ENCODE results near the gene ZNF248. TPM values are rescaled to one million over a fixed set of nuclear protein-coding genes. Genes with fewer than 3 reads are reported as not detected.

ZNF248 gene
- 3.7 and 6.8 TPM in 2 replicates for total RNA-seq

DNA sequence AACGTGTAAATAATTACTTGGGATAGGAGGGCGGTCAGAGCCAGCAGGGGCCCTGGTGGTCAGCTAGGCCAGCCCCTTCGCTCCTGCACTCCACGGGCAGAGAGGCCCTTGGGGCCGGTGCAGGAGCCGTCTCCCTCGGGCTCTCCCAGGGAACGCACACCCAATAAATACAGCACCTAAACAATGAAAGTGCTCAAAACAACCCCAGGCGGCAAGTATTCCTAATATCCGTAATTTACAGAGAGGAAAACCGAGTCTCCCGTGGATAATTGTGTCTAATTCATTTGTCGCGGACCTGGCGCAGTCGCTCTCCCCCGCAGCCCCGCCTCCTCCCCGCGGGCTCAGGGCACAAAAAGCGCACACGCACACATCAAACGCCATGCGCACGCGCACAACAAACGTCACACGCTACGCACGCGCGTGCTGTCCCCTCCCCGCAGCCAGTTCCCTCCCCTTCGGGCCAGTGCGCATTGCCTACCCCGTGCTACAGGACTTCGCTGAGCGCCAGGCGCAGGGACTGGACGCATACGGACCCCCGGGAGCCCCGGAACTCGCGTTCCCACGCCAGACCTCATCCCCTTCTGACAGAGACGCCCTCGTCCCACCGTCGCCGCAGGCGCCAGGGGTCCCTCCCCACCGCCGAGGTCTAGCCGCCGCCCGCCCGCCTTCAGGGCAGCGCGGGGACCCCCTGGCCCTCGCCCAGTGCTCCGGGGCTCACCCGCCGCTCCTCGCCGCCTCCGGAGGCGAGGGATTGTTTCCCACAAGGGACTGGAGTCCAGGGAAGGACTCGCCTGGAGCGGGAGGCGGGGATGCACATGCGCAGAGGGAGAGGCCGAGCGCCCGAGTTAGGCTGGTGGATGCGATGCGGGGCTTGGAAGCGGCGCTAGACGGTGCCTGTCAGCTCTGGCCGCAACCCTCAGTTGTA lies at the start of gene ZNF248:
ZNF248 (minus strand) TSS at position 324 of the 925 bp plus-strand sequence. CDS start 1,300 bp downstream, outside the sequence.

Other genes with a start within 250 kb of the ZNF248 start
- 4.3 and 7.7 TPM in 2 replicates for gene ZNF25, start 119.0 kb upstream of the ZNF248 start, total RNA-seq
- 13.0 and 16.0 TPM in 2 replicates for gene ZNF33A, start 153.1 kb upstream of the ZNF248 start, total RNA-seq
- 7.7 and 9.6 TPM in 2 replicates for gene ZNF37A, start 236.7 kb upstream of the ZNF248 start, total RNA-seq